ENCODE results near the gene IRS4. TPM values are rescaled to one million over a fixed set of nuclear protein-coding genes. Genes with fewer than 3 reads are reported as not detected.

The IRS4 gene
- 10 to 100 TPM in 2 of 4 donors, 1 to 10 TPM in 2; 2.7 to 11.9 (median 10.5) TPM for total RNA-seq

DNA sequence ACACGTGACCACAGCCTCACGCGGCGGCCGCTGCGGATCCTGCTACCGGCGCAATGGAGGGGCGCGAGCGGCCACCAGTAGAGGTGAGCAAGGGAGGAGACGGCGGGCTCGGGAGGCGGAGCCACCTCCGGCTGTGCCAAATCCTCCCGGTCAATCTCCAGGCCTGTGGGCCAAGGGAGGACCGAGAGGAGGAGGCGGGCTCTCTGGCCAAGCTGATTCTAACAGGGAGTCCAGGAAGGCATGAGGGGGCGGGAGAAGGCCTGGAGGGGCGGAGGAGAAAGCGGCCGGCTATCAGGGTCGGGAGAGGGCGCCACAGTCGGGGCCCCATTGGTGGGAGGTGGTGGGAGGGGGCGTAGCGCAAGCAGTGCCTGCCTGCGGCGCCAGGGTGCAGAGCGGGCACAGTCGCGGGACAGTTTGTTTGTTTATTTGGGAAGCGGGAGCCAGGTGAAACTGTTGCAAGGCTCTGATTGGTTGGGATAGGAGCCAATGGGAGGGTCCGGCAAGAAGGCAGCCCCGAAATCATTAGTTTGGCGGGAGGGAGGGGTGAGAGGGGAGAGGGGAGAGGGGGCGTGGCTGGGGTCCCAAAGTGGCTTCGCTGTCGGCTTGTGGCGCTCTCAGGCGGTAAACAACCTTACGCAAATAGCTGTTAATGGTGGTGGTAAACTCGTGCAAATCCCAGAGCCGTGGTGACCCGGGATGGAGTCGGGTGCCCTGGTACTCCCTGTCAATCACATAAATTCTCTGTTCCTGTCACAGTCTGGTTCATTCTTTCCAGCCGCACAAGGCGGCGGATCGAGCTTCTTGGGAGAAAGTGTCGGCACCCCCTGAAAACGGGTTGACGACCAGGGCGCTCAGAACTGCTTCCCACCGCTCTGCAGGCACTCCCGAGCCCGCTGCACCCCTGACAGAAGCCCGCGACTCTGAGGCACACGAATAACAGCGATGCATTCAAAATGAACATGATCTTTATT lies at the start of gene IRS4:
Gene IRS4, minus strand, starts transcription at position 55 of the 971 bp plus-strand sequence.
- WGBS, 2 donors: 1 to 13% methylated on average over 14 to 16 of the region's 62 CpGs
- TF ChIP-seq POLR2A (IDR thresholded peaks at IDR 0.05): peak in 1 of 2 donors; percentile 40
- TF ChIP-seq, protein P1, sequence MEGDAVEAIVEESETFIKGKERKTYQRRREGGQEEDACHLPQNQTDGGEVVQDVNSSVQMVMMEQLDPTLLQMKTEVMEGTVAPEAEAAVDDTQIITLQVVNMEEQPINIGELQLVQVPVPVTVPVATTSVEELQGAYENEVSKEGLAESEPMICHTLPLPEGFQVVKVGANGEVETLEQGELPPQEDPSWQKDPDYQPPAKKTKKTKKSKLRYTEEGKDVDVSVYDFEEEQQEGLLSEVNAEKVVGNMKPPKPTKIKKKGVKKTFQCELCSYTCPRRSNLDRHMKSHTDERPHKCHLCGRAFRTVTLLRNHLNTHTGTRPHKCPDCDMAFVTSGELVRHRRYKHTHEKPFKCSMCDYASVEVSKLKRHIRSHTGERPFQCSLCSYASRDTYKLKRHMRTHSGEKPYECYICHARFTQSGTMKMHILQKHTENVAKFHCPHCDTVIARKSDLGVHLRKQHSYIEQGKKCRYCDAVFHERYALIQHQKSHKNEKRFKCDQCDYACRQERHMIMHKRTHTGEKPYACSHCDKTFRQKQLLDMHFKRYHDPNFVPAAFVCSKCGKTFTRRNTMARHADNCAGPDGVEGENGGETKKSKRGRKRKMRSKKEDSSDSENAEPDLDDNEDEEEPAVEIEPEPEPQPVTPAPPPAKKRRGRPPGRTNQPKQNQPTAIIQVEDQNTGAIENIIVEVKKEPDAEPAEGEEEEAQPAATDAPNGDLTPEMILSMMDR (IDR thresholded peaks at IDR 0.05): peak in 2 of 6 experiments; percentile 12 to 20
- H3K36me3 ChIP-seq: no peaks in the 10 kb centered on the region
- H3K27ac ChIP-seq: peak within 1 kb of the TSS; percentile 40 to 59 (median 58)
- H3K27me3 ChIP-seq: no peaks in the 10 kb centered on the region
- peak within 1 kb of the TSS in 2 of 3 donors; percentile 23 to 25 for H3K4me3 ChIP-seq (replicated peaks in 1 of 3)
- intact Hi-C loops (cut with DNase I): no loop called here
- H3K9me3 ChIP-seq: no peaks in the 10 kb centered on the region
- peak; percentile 82 to 86 for DNase-seq
- no peaks in the 10 kb centered on the region for H3K4me1 ChIP-seq

DNA sequence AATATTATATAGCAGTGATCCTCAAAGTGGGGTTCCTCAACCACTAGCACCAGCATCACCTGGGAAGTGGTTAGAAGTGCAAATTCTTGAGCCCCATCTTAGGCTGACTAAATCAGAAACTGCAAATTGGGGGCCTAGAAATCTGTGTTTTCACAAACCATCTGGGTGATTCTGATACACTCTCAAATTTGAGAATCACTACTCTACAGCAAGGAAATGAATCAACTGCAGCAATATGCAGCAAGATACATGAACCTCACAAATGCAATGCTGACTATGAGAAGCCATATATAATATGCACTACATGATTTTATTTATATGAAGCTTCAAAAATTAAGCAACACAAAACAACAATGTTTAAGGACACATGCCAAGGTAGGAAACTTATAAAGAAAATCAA lies 36.2 kb upstream of the IRS4 start:
- Histone ChIP-seq H3K4me1 (no peaks in the 10 kb centered on the region), H3K9me3 (no peaks in the 10 kb centered on the region), H3K27me3 (no peaks in the 10 kb centered on the region), H3K27ac (no peak overlapping the region), H3K36me3 (no peaks in the 10 kb centered on the region), H3K4me3 (replicated peaks in 1 of 3) (no peak overlapping the region)
- no peak for DNase-seq
- TF ChIP-seq, protein P1 (IDR thresholded peaks at IDR 0.05): no peak
- TF ChIP-seq POLR2A (IDR thresholded peaks at IDR 0.05): no peak
- intact Hi-C loops (cut with DNase I): no loop called here

DNA sequence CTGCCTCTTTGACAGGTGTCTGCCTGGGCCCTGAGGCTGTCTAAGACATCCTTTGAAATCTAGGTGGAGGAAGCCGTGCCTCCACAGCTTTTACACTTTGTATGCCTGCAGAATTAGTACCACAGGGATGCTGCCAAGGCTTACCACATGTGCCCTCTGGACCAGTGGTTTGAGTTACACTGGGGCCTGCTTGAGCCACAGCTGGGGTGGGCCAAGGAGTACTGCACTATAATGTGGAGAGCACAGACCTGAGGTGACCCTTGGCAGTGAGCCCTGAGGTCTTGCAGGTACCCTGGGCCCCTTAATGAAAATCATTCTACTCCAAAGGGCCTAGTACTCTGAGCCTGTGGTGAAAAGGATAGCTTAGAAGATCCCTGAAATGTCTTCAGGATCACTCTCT lies 27.2 kb upstream of the IRS4 start:
- no peak for DNase-seq
- no peaks in the 10 kb centered on the region for H3K9me3 ChIP-seq
- H3K36me3 ChIP-seq: no peaks in the 10 kb centered on the region
- intact Hi-C loops (cut with DNase I): no loop called here
- H3K4me3 ChIP-seq (replicated peaks in 1 of 3): no peak overlapping the region
- no peaks in the 10 kb centered on the region for H3K4me1 ChIP-seq
- WGBS, 2 donors: no CpG with 5 or more reads among the region's 1 CpG
- no peak overlapping the region for H3K27ac ChIP-seq
- TF ChIP-seq, protein P1 (IDR thresholded peaks at IDR 0.05): no peak
- no peak for TF ChIP-seq POLR2A (IDR thresholded peaks at IDR 0.05)
- peaks cover 4% of the 10 kb centered on the region for H3K27me3 ChIP-seq

DNA sequence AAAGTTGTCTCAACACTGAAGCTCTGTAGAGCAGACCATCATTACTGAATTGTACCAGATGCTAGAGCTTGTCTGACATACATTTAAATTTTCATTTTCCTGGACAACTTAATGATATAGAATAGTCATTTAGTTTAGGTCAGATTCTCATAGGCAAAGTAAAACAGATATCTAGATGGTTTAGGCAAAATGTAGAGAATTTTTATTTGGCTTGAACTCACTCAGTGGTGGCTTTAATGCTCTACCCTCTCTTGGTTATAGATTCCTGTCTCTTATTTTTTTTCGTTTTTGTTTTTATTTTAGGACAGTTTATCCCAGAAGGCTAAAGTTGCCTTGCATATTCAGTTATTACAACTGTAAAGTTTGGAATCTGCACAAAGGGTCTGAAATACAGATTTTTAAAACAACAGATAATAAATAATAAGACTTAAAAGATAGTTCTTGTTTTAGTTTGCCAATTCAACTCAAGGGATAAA lies 4.0 kb upstream of the IRS4 start:
- no peak overlapping the region for H3K4me3 ChIP-seq (replicated peaks in 1 of 3)
- 79 to 88% methylated on average over 1 of the region's 1 CpG for WGBS, 2 donors
- no peaks in the 10 kb centered on the region for H3K9me3 ChIP-seq
- TF ChIP-seq POLR2A (IDR thresholded peaks at IDR 0.05): no peak
- TF ChIP-seq, protein P1 (IDR thresholded peaks at IDR 0.05): no peak
- intact Hi-C loops (cut with DNase I): no loop called here
- H3K27ac ChIP-seq: no peak overlapping the region
- no peaks in the 10 kb centered on the region for H3K36me3 ChIP-seq
- no peaks in the 10 kb centered on the region for H3K4me1 ChIP-seq
- H3K27me3 ChIP-seq: no peaks in the 10 kb centered on the region
- no peak for DNase-seq

DNA sequence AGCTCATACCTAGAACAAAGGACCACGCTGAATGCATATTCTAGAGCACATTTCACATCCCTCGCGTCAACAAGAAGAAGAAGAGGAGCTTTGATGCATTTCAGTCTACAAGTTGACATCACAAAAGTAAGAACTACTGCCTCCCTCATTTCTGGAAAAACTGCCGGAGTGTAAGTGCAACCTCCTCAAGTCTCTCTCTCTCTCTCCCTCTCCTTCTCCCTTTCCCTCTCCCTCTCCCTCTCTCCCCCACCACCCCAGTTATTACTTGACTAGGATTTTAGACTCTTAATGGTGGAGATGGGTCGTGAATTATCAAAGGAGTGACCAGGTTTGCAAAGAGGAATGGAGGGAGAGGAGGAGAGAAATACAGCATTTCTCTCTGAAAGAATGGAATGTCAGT lies 1.4 kb upstream of the IRS4 start:
- WGBS, 2 donors: 32 to 33% methylated on average over 5 of the region's 5 CpGs
- TF ChIP-seq, protein P1 (IDR thresholded peaks at IDR 0.05): no peak
- no peaks in the 10 kb centered on the region for H3K9me3 ChIP-seq
- H3K27me3 ChIP-seq: no peaks in the 10 kb centered on the region
- H3K27ac ChIP-seq: no peak overlapping the region
- H3K36me3 ChIP-seq: no peaks in the 10 kb centered on the region
- H3K4me1 ChIP-seq: no peaks in the 10 kb centered on the region
- intact Hi-C loops (cut with DNase I): no loop called here
- DNase-seq: no peak
- H3K4me3 ChIP-seq (replicated peaks in 1 of 3): peak overlapping the region in 1 of 3 donors; percentile 23
